Spleen (tissue), 7 donors: ENCODE results near the gene OR4P4.

Experiments used
- CTCF ChIP-seq, 11 experiments: fragments of 200-600 bp in 7 of 11; fragments of 450-650 bp in 4 of 11; sonication (generic) in 4 of 11; IDR thresholded peaks in 8 of 11; conservative IDR thresholded peaks in 3 of 11; 1 replicate in 7 of 11; 2 replicates in 4 of 11; pipeline versions ENCODE4 v1.4.0 to v1.8.0; 2016 to 2021; ENCODE audit warnings: antibody characterized with exemption in 11 of 11, inconsistent platforms in 4 of 11, mild to moderate bottlenecking in 1 of 11
- POLR2A ChIP-seq, 3 donors: fragments of 450-650 bp; IDR thresholded peaks; one replicate each; pipeline ENCODE4 v1.5.1; 2017; ENCODE audit warnings: antibody characterized with exemption in 3 of 3, mild to moderate bottlenecking in 1 of 3
- donor health status: DM: no; HTN: no; CAD: no; lungs with moderate emphysema.
- donor health status: DM: no; HTN: no; CAD: no.
- donor health status: DM: no; HTN: no; CAD: no.

- TF ChIP-seq CTCF (IDR thresholded peaks at IDR 0.05 in 8 of 11, conservative IDR thresholded peaks at IDR 0.05 in 3 of 11) (no peak), POLR2A (IDR thresholded peaks at IDR 0.05) (no peak)
These were observed 27.4 kb upstream of the OR4P4 start, which contains the start of gene OR4C11 for GRCh38 chr11:55607545-55607944.
